GM08714 (cell line): ENCODE data around the gene RTN4R.

Experiments
- H3K4me3 ChIP-seq: fragments of 200-500 bp; sonication (Bioruptor generic); 2 replicates; pipeline ENCODE4 v1.5.1; 2014; ENCODE audit warnings: mild to moderate bottlenecking, low read length, inconsistent platforms
- ZNF274 ChIP-seq: IDR thresholded peaks from 2 replicates; pipeline ENCODE4 v1.6.1; 2012; ENCODE audit warnings: mild to moderate bottlenecking, low read depth, low read length

RTN4R gene

GRCh38 chr22:20241579-20242392 lies 26.3 kb downstream of the RTN4R start:
- H3K4me3 ChIP-seq, result no peak overlapping the region
- TF ChIP-seq ZNF274, result no peak

GRCh38 chr22:20240900-20241299 lies 27.2 kb downstream of the RTN4R start:
- H3K4me3 ChIP-seq, result no peak overlapping the region
- TF ChIP-seq ZNF274, result no peak

GRCh38 chr22:20240447-20240764 lies 27.7 kb downstream of the RTN4R start:
- no peak for TF ChIP-seq ZNF274
- H3K4me3 ChIP-seq, result no peak overlapping the region

- no peak overlapping the region for H3K4me3 ChIP-seq
- TF ChIP-seq ZNF274, result no peak
Measured at GRCh38 chr22:20239676-20240446, 28.3 kb downstream of the RTN4R start.

- no peak for TF ChIP-seq ZNF274
- no peak overlapping the region for H3K4me3 ChIP-seq
Measured at GRCh38 chr22:20238901-20239675, 29.0 kb downstream of the RTN4R start.

GRCh38 chr22:20238536-20238900 lies 29.6 kb downstream of the RTN4R start:
- no peak overlapping the region for H3K4me3 ChIP-seq
- TF ChIP-seq ZNF274, result no peak

- no peak overlapping the region for H3K4me3 ChIP-seq
- no peak for TF ChIP-seq ZNF274
Measured at GRCh38 chr22:20237480-20238440, 30.4 kb downstream of the RTN4R start.

- TF ChIP-seq ZNF274, result no peak
- H3K4me3 ChIP-seq, result no peak overlapping the region
Measured at GRCh38 chr22:20236052-20236717, 31.9 kb downstream of the RTN4R start.

GRCh38 chr22:20235389-20235991 lies 32.6 kb downstream of the RTN4R start:
- TF ChIP-seq ZNF274, result no peak
- no peak overlapping the region for H3K4me3 ChIP-seq

- H3K4me3 ChIP-seq, result no peak overlapping the region
- no peak for TF ChIP-seq ZNF274
Measured at GRCh38 chr22:20234760-20235388, 33.2 kb downstream of the RTN4R start.

GRCh38 chr22:20234314-20234682 lies 33.8 kb downstream of the RTN4R start:
- no peak for TF ChIP-seq ZNF274
- H3K4me3 ChIP-seq, result no peak overlapping the region
